22Rv1 (cell line): ENCODE measurements around the gene TRIB2.

ENCODE experiments used
- ZFX ChIP-seq: fragments of 450-650 bp; IDR thresholded peaks from 2 replicates; pipeline ENCODE4 v1.6.1; 2017; ENCODE audit warnings: antibody characterized with exemption, borderline replicate concordance
- TF ChIP-seq, protein P1 (sequence below): fragments of 450-650 bp; IDR thresholded peaks from 2 replicates; pipeline ENCODE4 v1.5.1; 2017; ENCODE audit warnings: mild to moderate bottlenecking

DNA sequence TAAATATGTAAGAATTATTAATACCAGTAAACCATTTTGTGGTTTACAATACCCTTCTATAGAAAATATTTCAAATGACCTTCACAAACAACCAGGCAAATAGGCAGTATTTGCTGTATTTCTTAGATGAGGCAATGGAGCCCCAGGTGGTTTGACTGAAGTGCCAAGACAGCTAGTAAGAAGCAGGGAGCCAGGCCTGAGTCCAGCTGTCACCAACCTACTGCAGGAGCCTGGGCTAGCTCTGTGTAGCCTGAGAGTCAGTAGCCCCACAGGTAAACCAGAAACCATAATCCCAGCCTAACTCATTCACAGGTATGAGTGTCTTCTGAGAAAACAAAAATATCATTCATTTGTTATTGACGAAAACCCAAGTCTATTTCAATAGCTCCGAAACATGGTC, 45.6 kb downstream of the TRIB2 start:
- TF ChIP-seq, protein P1, sequence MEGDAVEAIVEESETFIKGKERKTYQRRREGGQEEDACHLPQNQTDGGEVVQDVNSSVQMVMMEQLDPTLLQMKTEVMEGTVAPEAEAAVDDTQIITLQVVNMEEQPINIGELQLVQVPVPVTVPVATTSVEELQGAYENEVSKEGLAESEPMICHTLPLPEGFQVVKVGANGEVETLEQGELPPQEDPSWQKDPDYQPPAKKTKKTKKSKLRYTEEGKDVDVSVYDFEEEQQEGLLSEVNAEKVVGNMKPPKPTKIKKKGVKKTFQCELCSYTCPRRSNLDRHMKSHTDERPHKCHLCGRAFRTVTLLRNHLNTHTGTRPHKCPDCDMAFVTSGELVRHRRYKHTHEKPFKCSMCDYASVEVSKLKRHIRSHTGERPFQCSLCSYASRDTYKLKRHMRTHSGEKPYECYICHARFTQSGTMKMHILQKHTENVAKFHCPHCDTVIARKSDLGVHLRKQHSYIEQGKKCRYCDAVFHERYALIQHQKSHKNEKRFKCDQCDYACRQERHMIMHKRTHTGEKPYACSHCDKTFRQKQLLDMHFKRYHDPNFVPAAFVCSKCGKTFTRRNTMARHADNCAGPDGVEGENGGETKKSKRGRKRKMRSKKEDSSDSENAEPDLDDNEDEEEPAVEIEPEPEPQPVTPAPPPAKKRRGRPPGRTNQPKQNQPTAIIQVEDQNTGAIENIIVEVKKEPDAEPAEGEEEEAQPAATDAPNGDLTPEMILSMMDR: no peak
- no peak for TF ChIP-seq ZFX
